Breast epithelium (tissue), 4 donors: ENCODE data around the gene CERS1. TPM values are rescaled to one million over a fixed set of nuclear protein-coding genes. Genes with fewer than 3 reads are reported as not detected.

ENCODE experiments used
- DNase-seq, 2 donors: peaks; one replicate each; pipeline ENCODE4 v3.0.0-alpha.2; 2019; ENCODE audit warnings: low spot score in 2 of 2
- H3K27ac ChIP-seq, 2 donors: fragments of 200-600 bp; sonication (generic) in 1 of 2; one replicate each; pipeline ENCODE4 v1.5.1; 2016 to 2019; ENCODE audit warnings: mild to moderate bottlenecking in 1 of 2
- H3K27me3 ChIP-seq, 2 donors: fragments of 200-600 bp; sonication (generic) in 1 of 2; one replicate each; pipeline versions ENCODE4 v1.5.1 to v1.6.0; 2017 to 2019; ENCODE audit warnings: control low read depth in 1 of 2, mild to moderate bottlenecking in 1 of 2
- H3K36me3 ChIP-seq: fragments of 200-600 bp; one replicate; pipeline ENCODE4 v1.5.1; 2019
- H3K4me1 ChIP-seq, 2 donors: fragments of 200-600 bp; sonication (generic); one replicate each; pipeline ENCODE4 v1.5.1; 2016 to 2019; ENCODE audit warnings: control low read depth in 1 of 2
- H3K4me3 ChIP-seq, 3 donors: fragments of 200-600 bp; sonication (generic); 1 replicate in 2 of 3; 2 replicates in 1 of 3; pipeline ENCODE4 v1.5.1; 2016 to 2019; ENCODE audit warnings: mild to moderate bottlenecking in 3 of 3, moderate library complexity in 2 of 3
- H3K9me3 ChIP-seq, 2 donors: fragments of 200-600 bp; sonication (generic) in 1 of 2; one replicate each; pipeline ENCODE4 v1.5.1; 2016 to 2019; ENCODE audit warnings: control low read depth in 1 of 2
- POLR2A ChIP-seq: fragments of 450-650 bp; IDR thresholded peaks from one replicate; pipeline ENCODE4 v1.6.1; 2016; ENCODE audit warnings: antibody characterized with exemption, mild to moderate bottlenecking, moderate library complexity
- POLR2AphosphoS5 ChIP-seq, 3 donors: sonication (generic); formaldehyde crosslinking; IDR thresholded peaks; one replicate each; pipeline ENCODE4 v1.6.1; 2017; ENCODE audit warnings: antibody characterized with exemption in 3 of 3
- intact Hi-C: fragments of 100-400 bp; cut with DNase I; formaldehyde crosslinking; loops from one replicate; pipeline ENCODE4 v1.15.1; 2023; ENCODE audit warnings: low total_unique reads
- total RNA-seq, 3 donors: library from RNA; depleted of rRNA; stranded (reverse); fragments of >200 nt; gene quantifications; one replicate each; pipeline ENCODE4 v1.1.0, GENCODE V29; 2016
- TF ChIP-seq, protein P1 (sequence below), 3 donors: fragments of 450-650 bp; IDR thresholded peaks; one replicate each; pipeline ENCODE4 v1.5.1; 2016 to 2017; ENCODE audit warnings: antibody characterized with exemption in 3 of 3, mild to moderate bottlenecking in 3 of 3, moderate library complexity in 3 of 3

Gene CERS1
- total RNA-seq, 3 donors from 2014 or later, result 0.29 to 0.66 TPM; not detected in 1

DNA sequence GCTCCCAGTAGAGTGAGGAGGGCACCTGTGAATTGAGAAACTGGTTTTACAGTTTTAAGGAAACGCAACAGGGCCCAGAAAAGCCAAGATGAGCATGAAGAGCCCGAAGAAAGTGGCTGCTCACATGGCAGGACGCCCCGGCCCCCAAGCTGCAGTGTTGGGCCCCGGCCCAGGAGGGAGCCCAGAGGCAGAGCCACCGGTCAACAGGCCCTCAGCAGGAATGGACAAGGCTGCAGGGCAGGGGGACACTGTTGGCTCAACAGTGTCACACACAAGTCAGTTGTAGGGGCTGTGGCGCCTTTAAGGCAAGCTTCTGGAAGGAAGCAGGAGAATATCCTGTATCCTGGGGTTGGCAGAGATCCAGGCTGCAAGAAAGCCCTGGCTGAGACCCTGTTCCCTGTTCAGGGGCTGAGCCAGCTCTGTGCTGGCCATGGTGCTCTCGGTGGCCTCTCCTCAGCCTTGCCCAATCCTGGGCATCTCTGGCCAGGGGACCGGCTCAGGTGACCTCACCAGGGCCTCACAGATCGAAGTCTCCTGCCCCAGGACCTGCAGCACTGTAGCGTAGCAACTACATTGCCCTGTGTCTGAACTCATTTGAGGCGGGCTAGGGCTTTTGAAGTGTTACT is 36.2 kb downstream of the CERS1 start:
- Histone ChIP-seq H3K4me1 (no peaks in the 10 kb centered on the region), H3K9me3 (no peaks in the 10 kb centered on the region), H3K36me3 (peaks cover 29% of the 10 kb centered on the region), H3K27me3 (no peaks in the 10 kb centered on the region), H3K27ac (no peak overlapping the region), H3K4me3 (no peak overlapping the region)
- DNase-seq, result no peak
- intact Hi-C loops, result loop anchor here (10.0 kb wide), 1 partner anchor 265 kb away; no protein-coding TSS in a partner anchor
- TF ChIP-seq, protein P1, sequence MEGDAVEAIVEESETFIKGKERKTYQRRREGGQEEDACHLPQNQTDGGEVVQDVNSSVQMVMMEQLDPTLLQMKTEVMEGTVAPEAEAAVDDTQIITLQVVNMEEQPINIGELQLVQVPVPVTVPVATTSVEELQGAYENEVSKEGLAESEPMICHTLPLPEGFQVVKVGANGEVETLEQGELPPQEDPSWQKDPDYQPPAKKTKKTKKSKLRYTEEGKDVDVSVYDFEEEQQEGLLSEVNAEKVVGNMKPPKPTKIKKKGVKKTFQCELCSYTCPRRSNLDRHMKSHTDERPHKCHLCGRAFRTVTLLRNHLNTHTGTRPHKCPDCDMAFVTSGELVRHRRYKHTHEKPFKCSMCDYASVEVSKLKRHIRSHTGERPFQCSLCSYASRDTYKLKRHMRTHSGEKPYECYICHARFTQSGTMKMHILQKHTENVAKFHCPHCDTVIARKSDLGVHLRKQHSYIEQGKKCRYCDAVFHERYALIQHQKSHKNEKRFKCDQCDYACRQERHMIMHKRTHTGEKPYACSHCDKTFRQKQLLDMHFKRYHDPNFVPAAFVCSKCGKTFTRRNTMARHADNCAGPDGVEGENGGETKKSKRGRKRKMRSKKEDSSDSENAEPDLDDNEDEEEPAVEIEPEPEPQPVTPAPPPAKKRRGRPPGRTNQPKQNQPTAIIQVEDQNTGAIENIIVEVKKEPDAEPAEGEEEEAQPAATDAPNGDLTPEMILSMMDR (IDR thresholded peaks at IDR 0.05), result no peak
- TF ChIP-seq POLR2AphosphoS5 (IDR thresholded peaks at IDR 0.05) (no peak), POLR2A (no peak)

DNA sequence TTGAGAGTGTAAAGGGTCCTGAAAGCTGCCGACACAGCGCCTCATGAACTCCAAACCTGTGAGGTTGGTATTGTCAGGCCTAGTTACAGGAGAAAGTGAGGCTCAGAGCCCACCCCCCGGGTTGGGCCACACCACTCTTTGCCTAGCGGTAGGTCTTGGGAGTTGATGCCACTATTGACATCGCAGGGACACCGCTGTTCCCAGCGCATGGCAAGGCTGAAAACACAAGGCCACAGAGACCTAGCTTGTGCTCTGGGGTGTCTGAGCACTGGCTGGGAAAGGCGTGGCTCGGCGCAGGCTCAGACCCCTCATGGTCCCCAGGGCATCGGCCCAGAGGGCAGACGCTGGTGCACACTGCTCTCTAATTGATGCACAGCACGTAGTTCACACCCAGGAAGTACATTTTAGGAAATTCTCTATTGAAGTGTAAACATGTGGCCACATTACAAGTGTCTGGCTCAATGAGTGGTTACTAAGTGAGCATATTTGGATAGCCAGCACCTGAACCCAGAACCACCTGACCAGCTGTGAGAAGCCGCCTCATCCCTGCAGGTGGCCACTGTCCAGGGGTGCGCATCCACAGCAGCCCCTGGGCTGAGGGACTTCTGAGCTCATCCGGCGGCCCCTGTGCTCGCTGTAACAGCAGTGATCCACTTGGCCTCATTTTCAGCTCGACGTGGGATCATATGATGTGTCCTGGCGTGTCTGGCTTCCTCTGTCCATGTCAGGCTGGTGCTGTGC is 36.9 kb downstream of the CERS1 start:
- no peaks in the 10 kb centered on the region for H3K9me3 ChIP-seq
- no peaks in the 10 kb centered on the region for H3K27me3 ChIP-seq
- TF ChIP-seq POLR2A, result no peak
- TF ChIP-seq POLR2AphosphoS5 (IDR thresholded peaks at IDR 0.05), result no peak
- TF ChIP-seq, protein P1 (IDR thresholded peaks at IDR 0.05), result no peak
- H3K4me1 ChIP-seq, result no peaks in the 10 kb centered on the region
- intact Hi-C loops, result no loop called here
- H3K27ac ChIP-seq, result no peak overlapping the region
- H3K36me3 ChIP-seq, result peaks cover 28% of the 10 kb centered on the region
- DNase-seq, result no peak
- no peak overlapping the region for H3K4me3 ChIP-seq

DNA sequence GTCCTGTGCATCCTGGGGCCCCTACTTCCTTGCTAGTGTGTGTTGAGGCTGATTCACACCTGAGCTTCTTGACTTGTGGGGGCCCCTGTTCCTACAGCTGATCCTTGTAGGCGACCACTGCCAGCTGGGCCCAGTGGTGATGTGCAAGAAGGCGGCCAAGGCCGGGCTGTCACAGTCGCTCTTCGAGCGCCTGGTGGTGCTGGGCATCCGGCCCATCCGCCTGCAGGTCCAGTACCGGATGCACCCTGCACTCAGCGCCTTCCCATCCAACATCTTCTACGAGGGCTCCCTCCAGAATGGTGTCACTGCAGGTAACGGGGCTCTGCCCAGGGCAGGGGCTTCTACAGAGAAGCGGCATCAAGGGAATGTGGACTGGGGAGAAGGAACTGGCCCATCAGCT is 38.7 kb downstream of the CERS1 start:
- no peak overlapping the region for H3K27ac ChIP-seq
- H3K4me3 ChIP-seq, result no peak overlapping the region
- no peak for DNase-seq
- intact Hi-C loops, result no loop called here
- no peaks in the 10 kb centered on the region for H3K9me3 ChIP-seq
- no peaks in the 10 kb centered on the region for H3K27me3 ChIP-seq
- H3K36me3 ChIP-seq, result peaks cover 15% of the 10 kb centered on the region
- no peak for TF ChIP-seq POLR2A
- no peaks in the 10 kb centered on the region for H3K4me1 ChIP-seq

DNA sequence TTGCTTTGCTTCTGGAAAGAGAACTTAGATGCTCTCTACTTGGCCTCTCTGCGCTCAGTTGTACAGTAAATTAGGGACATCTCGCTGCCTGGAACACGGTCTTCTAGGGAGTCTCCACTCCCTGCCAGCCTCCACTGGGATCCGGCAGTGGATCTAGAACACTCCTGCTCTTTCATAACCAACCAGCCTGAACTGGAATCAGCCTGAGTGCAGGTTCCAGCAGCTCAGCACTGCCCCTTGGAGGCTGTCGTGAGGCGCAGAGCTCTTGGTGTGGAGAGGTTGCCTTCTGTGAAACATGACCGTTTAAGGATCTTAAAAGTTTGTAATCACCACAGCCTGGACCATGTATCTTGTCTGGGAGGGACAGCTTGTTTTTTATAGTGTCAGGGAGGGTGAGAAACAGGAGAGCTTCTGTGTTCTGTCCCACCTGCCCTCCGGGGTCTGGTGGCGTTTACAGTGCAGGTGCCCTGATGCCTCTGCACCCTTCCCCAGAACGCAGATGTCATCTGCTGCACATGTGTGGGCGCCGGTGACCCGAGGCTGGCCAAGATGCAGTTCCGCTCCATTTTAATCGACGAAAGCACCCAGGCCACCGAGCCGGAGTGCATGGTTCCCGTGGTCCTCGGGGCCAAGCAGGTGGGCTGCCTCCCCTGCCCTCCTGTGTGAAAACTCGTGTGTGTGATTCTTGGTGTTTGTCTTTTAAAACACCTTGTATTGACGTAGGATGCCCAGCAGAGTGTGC is 39.4 kb downstream of the CERS1 start:
- Histone ChIP-seq H3K4me1 (no peaks in the 10 kb centered on the region), H3K9me3 (no peaks in the 10 kb centered on the region), H3K27ac (no peak overlapping the region), H3K27me3 (no peaks in the 10 kb centered on the region), H3K36me3 (peaks cover 15% of the 10 kb centered on the region), H3K4me3 (no peak overlapping the region)
- no peak for TF ChIP-seq POLR2AphosphoS5 (IDR thresholded peaks at IDR 0.05)
- TF ChIP-seq, protein P1 (IDR thresholded peaks at IDR 0.05), result no peak
- TF ChIP-seq POLR2A, result no peak
- intact Hi-C loops, result no loop called here
- DNase-seq, result no peak

DNA sequence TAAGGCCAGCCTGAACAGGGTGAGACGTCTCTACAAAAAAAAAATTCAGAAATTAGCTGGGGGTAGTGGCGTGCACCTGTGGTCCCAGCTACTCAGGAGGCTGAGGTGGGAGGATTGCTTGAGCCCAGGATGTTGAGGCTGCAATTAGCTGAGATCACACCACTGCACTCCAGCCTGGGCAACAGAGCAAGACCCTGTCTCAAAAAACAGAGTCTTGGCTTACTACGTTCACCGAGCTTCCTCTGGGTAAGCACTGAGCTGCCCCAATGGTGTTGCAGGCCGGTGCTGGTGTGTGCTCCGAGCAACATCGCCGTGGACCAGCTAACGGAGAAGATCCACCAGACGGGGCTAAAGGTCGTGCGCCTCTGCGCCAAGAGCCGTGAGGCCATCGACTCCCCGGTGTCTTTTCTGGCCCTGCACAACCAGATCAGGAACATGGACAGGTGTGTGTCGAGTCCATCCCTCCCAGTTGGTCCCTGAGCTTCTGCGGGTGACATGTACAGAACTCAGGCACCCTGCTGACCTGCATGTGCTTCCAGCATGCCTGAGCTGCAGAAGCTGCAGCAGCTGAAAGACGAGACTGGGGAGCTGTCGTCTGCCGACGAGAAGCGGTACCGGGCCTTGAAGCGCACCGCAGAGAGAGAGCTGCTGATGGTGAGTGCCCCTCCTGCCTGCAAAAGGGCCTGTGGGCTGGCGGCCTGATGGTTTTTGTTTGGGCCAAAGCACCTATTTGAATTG is 40.1 kb downstream of the CERS1 start:
- DNase-seq, result no peak
- Histone ChIP-seq H3K27ac (no peak overlapping the region), H3K4me3 (no peak overlapping the region), H3K27me3 (no peaks in the 10 kb centered on the region), H3K4me1 (no peaks in the 10 kb centered on the region), H3K9me3 (no peaks in the 10 kb centered on the region), H3K36me3 (peaks cover 13% of the 10 kb centered on the region)
- TF ChIP-seq, protein P1 (IDR thresholded peaks at IDR 0.05), result no peak
- TF ChIP-seq POLR2A (no peak), POLR2AphosphoS5 (IDR thresholded peaks at IDR 0.05) (no peak)
- intact Hi-C loops, result no loop called here
